WTC11 (cell line): Measurements from ENCODE around the gene TULP1. TPM values are rescaled to one million over a fixed set of nuclear protein-coding genes. Genes with fewer than 3 reads are reported as not detected.

Experiments used
- ATAC-seq: fragments of 200-7000 bp; cut with Tn5 transposase; 2 replicates; pipeline ENCODE4 v1.10.0; 2021; ENCODE audit warnings: mild to moderate bottlenecking, moderate library complexity
- CTCF ChIA-PET: fragments of 300-600 bp; sonication (Branson Sonifier 250); formaldehyde crosslinking; loops from one replicate; lab custom pipeline; 2021; ENCODE audit warnings: antibody characterized with exemption; lab: Charles Lee
- POLR2A ChIA-PET: fragments of 350-600 bp; sonication (Branson Sonifier 250); formaldehyde crosslinking; loops from one replicate; lab custom pipeline; 2021; ENCODE audit warnings: antibody characterized with exemption; lab: Charles Lee
- DNase-seq: peaks from one replicate; pipeline ENCODE4 v3.0.0; 2021; ENCODE audit warnings: low spot score
- H3K27ac Mint-ChIP-seq: 2 replicates; pipeline ENCODE4 v1.8.0; 2021; ENCODE audit warnings: mixed read lengths
- H3K27me3 Mint-ChIP-seq: 2 replicates; pipeline ENCODE4 v1.8.0; 2021; ENCODE audit warnings: low read depth, mild to moderate bottlenecking, moderate library complexity, mixed read lengths
- H3K36me3 Mint-ChIP-seq: 2 replicates; pipeline ENCODE4 v1.8.0; 2021; ENCODE audit warnings: mixed read lengths
- H3K4me1 Mint-ChIP-seq: 2 replicates; pipeline ENCODE4 v1.8.0; 2022; ENCODE audit warnings: mixed read lengths
- H3K4me3 Mint-ChIP-seq: 2 replicates; pipeline ENCODE4 v1.8.0; 2021; ENCODE audit warnings: mild to moderate bottlenecking, moderate library complexity, mixed read lengths
- H3K9me3 Mint-ChIP-seq: 2 replicates; pipeline ENCODE4 v1.8.0; 2021; ENCODE audit warnings: mixed read lengths
- AR ChIP-seq: fragments of 250-450 bp; sonication (Bioruptor Pico); IDR thresholded peaks from 2 replicates; pipeline ENCODE4 v1.9.0; 2021; ENCODE audit warnings: mild to moderate bottlenecking
- E2F5 ChIP-seq: sonication (generic); formaldehyde crosslinking; IDR thresholded peaks from 2 replicates; pipeline ENCODE4 v1.8.1; 2022; ENCODE audit warnings: mild to moderate bottlenecking, moderate library complexity, missing genetic modification reagents
- EMX1 ChIP-seq: fragments of 250-450 bp; sonication (Bioruptor Pico); IDR thresholded peaks from 2 replicates; pipeline ENCODE4 v1.8.0; 2021; ENCODE audit warnings: mild to moderate bottlenecking
- FOXP1 ChIP-seq: sonication (generic); formaldehyde crosslinking; IDR thresholded peaks from 2 replicates; pipeline ENCODE4 v1.8.0; 2022; ENCODE audit warnings: missing genetic modification reagents, mild to moderate bottlenecking, moderate library complexity, borderline replicate concordance
- GTF2I ChIP-seq: fragments of 250-450 bp; sonication (Bioruptor Pico); conservative IDR thresholded peaks from 2 replicates; pipeline ENCODE4 v1.4.0; 2021; ENCODE audit warnings: mild to moderate bottlenecking
- HMGA2 ChIP-seq: fragments of 250-450 bp; sonication (Bioruptor Pico); IDR thresholded peaks from 2 replicates; pipeline ENCODE4 v1.4.0; 2021; ENCODE audit warnings: mild to moderate bottlenecking, moderate library complexity
- NFATC4 ChIP-seq: fragments of 250-450 bp; sonication (Bioruptor Pico); IDR thresholded peaks from 2 replicates; pipeline ENCODE4 v1.9.0; 2021; ENCODE audit warnings: mild to moderate bottlenecking
- NFE2L1 ChIP-seq: sonication (generic); formaldehyde crosslinking; IDR thresholded peaks from 2 replicates; pipeline ENCODE4 v1.8.1; 2023; ENCODE audit warnings: missing genetic modification reagents
- NR1H2 ChIP-seq: sonication (generic); formaldehyde crosslinking; IDR thresholded peaks from 2 replicates; pipeline ENCODE4 v1.9.0; 2021; ENCODE audit warnings: mild to moderate bottlenecking, moderate library complexity, missing genetic modification reagents
- NR3C1 ChIP-seq: sonication (generic); formaldehyde crosslinking; conservative IDR thresholded peaks from 2 replicates; pipeline ENCODE4 v1.8.1; 2023; ENCODE audit warnings: low read depth, mild to moderate bottlenecking, missing genetic modification reagents
- PREB ChIP-seq: sonication (generic); formaldehyde crosslinking; IDR thresholded peaks from 2 replicates; pipeline ENCODE4 v1.8.1; 2022; ENCODE audit warnings: mild to moderate bottlenecking, missing genetic modification reagents, moderate library complexity, borderline replicate concordance
- SMAD4 ChIP-seq: sonication (generic); formaldehyde crosslinking; IDR thresholded peaks from 2 replicates; pipeline ENCODE4 v1.8.0; 2022; ENCODE audit warnings: mild to moderate bottlenecking, missing genetic modification reagents
- SOX15 ChIP-seq: fragments of 250-450 bp; sonication (Bioruptor Pico); IDR thresholded peaks from 2 replicates; pipeline ENCODE4 v1.9.0; 2021; ENCODE audit warnings: mild to moderate bottlenecking
- SP1 ChIP-seq: sonication (generic); formaldehyde crosslinking; conservative IDR thresholded peaks from 2 replicates; pipeline ENCODE4 v1.8.1; 2022; ENCODE audit warnings: missing genetic modification reagents
- TEAD1 ChIP-seq: sonication (generic); formaldehyde crosslinking; IDR thresholded peaks from 2 replicates; pipeline ENCODE4 v1.8.0; 2022; ENCODE audit warnings: mild to moderate bottlenecking, missing genetic modification reagents
- ZMAT4 ChIP-seq: fragments of 250-450 bp; sonication (Bioruptor Pico); IDR thresholded peaks from 2 replicates; pipeline ENCODE4 v1.9.0; 2021; ENCODE audit warnings: mild to moderate bottlenecking
- ZNF232 ChIP-seq: sonication (generic); formaldehyde crosslinking; IDR thresholded peaks from 2 replicates; pipeline ENCODE4 v1.8.0; 2022; ENCODE audit warnings: mild to moderate bottlenecking, missing genetic modification reagents
- ZNF423 ChIP-seq: fragments of 250-450 bp; sonication (Bioruptor Pico); IDR thresholded peaks from 2 replicates; pipeline ENCODE4 v2.1.2; 2022; ENCODE audit warnings: mild to moderate bottlenecking, moderate library complexity
- ZNF671 ChIP-seq: fragments of 250-450 bp; sonication (Bioruptor Pico); IDR thresholded peaks from 2 replicates; pipeline ENCODE4 v1.8.0; 2021; ENCODE audit warnings: mild to moderate bottlenecking
- total RNA-seq: library from RNA; stranded (reverse); gene quantifications from 3 replicates; pipeline ENCODE4 v1.2.3, GENCODE V29; 2021
- TF ChIP-seq, protein P1 (sequence below): sonication (generic); formaldehyde crosslinking; IDR thresholded peaks from 2 replicates; pipeline ENCODE4 v1.8.0; 2023; ENCODE audit warnings: mild to moderate bottlenecking, missing genetic modification reagents
- TF ChIP-seq, protein P2 (sequence below): fragments of 250-450 bp; sonication (Bioruptor Pico); IDR thresholded peaks from 2 replicates; pipeline ENCODE4 v1.8.0; 2021; ENCODE audit warnings: mild to moderate bottlenecking
- TF ChIP-seq, protein P3 (sequence below): sonication (generic); formaldehyde crosslinking; IDR thresholded peaks from 2 replicates; pipeline ENCODE4 v1.8.1; 2023; ENCODE audit warnings: mild to moderate bottlenecking, missing genetic modification reagents, moderate library complexity

The TULP1 gene
- total RNA-seq, 1 experiment from 2014 or later: 2.9 TPM

- DNase-seq: no peak
- no peak overlapping the region for H3K27ac Mint-ChIP-seq
- peaks cover 4% of the 10 kb centered on the region; the same call in 1 of the 2 replicates for H3K9me3 Mint-ChIP-seq
- TF ChIP-seq ZNF232 (no peak), SP1 (CRISPR knock-in tag) (no peak), NFE2L1 (no peak), ZNF423 (no peak), NR1H2 (no peak), TEAD1 (CRISPR knock-in tag) (no peak), FOXP1 (CRISPR knock-in tag) (no peak), SOX15 (CRISPR knock-in tag) (no peak), PREB (CRISPR knock-in tag) (no peak), NR3C1 (CRISPR knock-in tag) (no peak), ZNF671 (CRISPR knock-in tag) (no peak), HMGA2 (CRISPR knock-in tag) (no peak), E2F5 (CRISPR knock-in tag) (no peak), ZMAT4 (CRISPR knock-in tag) (no peak)
- TF ChIP-seq, protein P1, sequence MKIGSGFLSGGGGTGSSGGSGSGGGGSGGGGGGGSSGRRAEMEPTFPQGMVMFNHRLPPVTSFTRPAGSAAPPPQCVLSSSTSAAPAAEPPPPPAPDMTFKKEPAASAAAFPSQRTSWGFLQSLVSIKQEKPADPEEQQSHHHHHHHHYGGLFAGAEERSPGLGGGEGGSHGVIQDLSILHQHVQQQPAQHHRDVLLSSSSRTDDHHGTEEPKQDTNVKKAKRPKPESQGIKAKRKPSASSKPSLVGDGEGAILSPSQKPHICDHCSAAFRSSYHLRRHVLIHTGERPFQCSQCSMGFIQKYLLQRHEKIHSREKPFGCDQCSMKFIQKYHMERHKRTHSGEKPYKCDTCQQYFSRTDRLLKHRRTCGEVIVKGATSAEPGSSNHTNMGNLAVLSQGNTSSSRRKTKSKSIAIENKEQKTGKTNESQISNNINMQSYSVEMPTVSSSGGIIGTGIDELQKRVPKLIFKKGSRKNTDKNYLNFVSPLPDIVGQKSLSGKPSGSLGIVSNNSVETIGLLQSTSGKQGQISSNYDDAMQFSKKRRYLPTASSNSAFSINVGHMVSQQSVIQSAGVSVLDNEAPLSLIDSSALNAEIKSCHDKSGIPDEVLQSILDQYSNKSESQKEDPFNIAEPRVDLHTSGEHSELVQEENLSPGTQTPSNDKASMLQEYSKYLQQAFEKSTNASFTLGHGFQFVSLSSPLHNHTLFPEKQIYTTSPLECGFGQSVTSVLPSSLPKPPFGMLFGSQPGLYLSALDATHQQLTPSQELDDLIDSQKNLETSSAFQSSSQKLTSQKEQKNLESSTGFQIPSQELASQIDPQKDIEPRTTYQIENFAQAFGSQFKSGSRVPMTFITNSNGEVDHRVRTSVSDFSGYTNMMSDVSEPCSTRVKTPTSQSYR: no peak
- TF ChIP-seq, protein P2, sequence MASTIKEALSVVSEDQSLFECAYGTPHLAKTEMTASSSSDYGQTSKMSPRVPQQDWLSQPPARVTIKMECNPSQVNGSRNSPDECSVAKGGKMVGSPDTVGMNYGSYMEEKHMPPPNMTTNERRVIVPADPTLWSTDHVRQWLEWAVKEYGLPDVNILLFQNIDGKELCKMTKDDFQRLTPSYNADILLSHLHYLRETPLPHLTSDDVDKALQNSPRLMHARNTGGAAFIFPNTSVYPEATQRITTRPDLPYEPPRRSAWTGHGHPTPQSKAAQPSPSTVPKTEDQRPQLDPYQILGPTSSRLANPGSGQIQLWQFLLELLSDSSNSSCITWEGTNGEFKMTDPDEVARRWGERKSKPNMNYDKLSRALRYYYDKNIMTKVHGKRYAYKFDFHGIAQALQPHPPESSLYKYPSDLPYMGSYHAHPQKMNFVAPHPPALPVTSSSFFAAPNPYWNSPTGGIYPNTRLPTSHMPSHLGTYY (CRISPR knock-in tag): no peak
- TF ChIP-seq, protein P3, sequence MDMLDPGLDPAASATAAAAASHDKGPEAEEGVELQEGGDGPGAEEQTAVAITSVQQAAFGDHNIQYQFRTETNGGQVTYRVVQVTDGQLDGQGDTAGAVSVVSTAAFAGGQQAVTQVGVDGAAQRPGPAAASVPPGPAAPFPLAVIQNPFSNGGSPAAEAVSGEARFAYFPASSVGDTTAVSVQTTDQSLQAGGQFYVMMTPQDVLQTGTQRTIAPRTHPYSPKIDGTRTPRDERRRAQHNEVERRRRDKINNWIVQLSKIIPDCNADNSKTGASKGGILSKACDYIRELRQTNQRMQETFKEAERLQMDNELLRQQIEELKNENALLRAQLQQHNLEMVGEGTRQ (CRISPR knock-in tag): no peak
- TF ChIP-seq, all 79 proteins: peak for 0
- ATAC-seq: no peak
- Mint-ChIP-seq H3K27me3 (no peaks in the 10 kb centered on the region; the same call in 1 of the 2 replicates), H3K4me1 (peaks cover 26% of the 10 kb centered on the region), H3K36me3 (no peaks in the 10 kb centered on the region), H3K4me3 (no peak overlapping the region)
- ChIA-PET CTCF (interaction anchor here (2.5 kb wide), 1 partner anchor 10 kb away, joined by 33 read pairs; no protein-coding TSS in a partner anchor), POLR2A (interaction anchor here (0.6 kb wide), 1 partner anchor 16 kb away, joined by 3 read pairs; no protein-coding TSS in a partner anchor)
Observed at GRCh38 chr6:35532126-35532525, 19.4 kb upstream of the TULP1 start.

GRCh38 chr6:35524380-35525020 lies 11.8 kb upstream of the TULP1 start:
- DNase-seq (no peak), ATAC-seq (no peak)
- Mint-ChIP-seq H3K36me3 (no peaks in the 10 kb centered on the region), H3K4me3 (no peak overlapping the region), H3K27me3 (no peaks in the 10 kb centered on the region; the same call in 1 of the 2 replicates), H3K4me1 (peaks cover 14% of the 10 kb centered on the region), H3K27ac (no peak overlapping the region), H3K9me3 (peaks cover 4% of the 10 kb centered on the region; the same call in 1 of the 2 replicates)
- ChIA-PET POLR2A (no interaction called here), CTCF (interaction anchor here (0.6 to 7.0 kb wide), 8 partner anchors 8 to 233 kb away, joined by 3 to 147 read pairs (median 22); no protein-coding TSS in a partner anchor)
- no peak for TF ChIP-seq ZNF232
- TF ChIP-seq GTF2I (CRISPR knock-in tag): no peak
- TF ChIP-seq SMAD4 (CRISPR knock-in tag): no peak
- no peak for TF ChIP-seq EMX1 (CRISPR knock-in tag)
- TF ChIP-seq, protein P3 (CRISPR knock-in tag): no peak
- no peak for TF ChIP-seq NFATC4 (CRISPR knock-in tag)
- TF ChIP-seq AR (CRISPR knock-in tag): no peak
